Muscle of leg (tissue), 11 donors: ENCODE measurements around the gene APAF1. TPM values are rescaled to one million over a fixed set of nuclear protein-coding genes. Genes with fewer than 3 reads are reported as not detected.

Experiments used
- DNase-seq: peaks from one replicate; pipeline ENCODE4 v3.0.0; 2013
- H3K27ac ChIP-seq: one replicate; pipeline ENCODE4 v1.5.1; 2013; ENCODE audit warnings: mild to moderate bottlenecking, low read length, control low read depth
- H3K27me3 ChIP-seq: one replicate; pipeline ENCODE4 v1.6.1; 2013; ENCODE audit warnings: low read length; ENCODE audit not compliant: control insufficient read depth, insufficient read depth
- H3K36me3 ChIP-seq: one replicate; pipeline ENCODE4 v1.6.1; 2013; ENCODE audit warnings: low read length; ENCODE audit not compliant: control insufficient read depth, insufficient read depth
- H3K4me1 ChIP-seq: one replicate; pipeline ENCODE4 v1.6.1; 2013; ENCODE audit warnings: low read length; ENCODE audit not compliant: control insufficient read depth, insufficient read depth
- H3K4me3 ChIP-seq: one replicate; pipeline ENCODE4 v1.5.1; 2013; ENCODE audit warnings: low read length, control low read depth
- H3K9me3 ChIP-seq: replicated peaks from 2 replicates; pipeline ENCODE4 v1.6.1; 2013; ENCODE audit warnings: low read depth, low read length; ENCODE audit not compliant: control insufficient read depth
- WGBS: methylation state at CpG from one replicate; pipeline ENCODE4 v1.1.5; 2013; ENCODE audit warnings: missing lambda C conversion rate; ENCODE audit not compliant: insufficient coverage; 5-methylcytosine and 5-hydroxymethylcytosine counted together
- polyA plus RNA-seq, 8 donors: library from polyadenylated mRNA; unstranded; fragments of 120-200 nt; gene quantifications; one replicate each; pipeline versions ENCODE4 v1.2.1 to v1.2.3, GENCODE V29; 2013; ENCODE audit warnings: inconsistent platforms in 1 of 8, low replicate concordance in 1 of 8; ENCODE audit not compliant: insufficient read length in 8 of 8, insufficient read depth in 1 of 8
- total RNA-seq: library from RNA; stranded (reverse); fragments of 120-200 nt; gene quantifications from one replicate; pipeline ENCODE4 v1.2.4, GENCODE V29; 2013

Gene APAF1
- total and polyA plus RNA-seq, 9 donors = 22.0 to 35.2 (median 27.9) TPM

DNA sequence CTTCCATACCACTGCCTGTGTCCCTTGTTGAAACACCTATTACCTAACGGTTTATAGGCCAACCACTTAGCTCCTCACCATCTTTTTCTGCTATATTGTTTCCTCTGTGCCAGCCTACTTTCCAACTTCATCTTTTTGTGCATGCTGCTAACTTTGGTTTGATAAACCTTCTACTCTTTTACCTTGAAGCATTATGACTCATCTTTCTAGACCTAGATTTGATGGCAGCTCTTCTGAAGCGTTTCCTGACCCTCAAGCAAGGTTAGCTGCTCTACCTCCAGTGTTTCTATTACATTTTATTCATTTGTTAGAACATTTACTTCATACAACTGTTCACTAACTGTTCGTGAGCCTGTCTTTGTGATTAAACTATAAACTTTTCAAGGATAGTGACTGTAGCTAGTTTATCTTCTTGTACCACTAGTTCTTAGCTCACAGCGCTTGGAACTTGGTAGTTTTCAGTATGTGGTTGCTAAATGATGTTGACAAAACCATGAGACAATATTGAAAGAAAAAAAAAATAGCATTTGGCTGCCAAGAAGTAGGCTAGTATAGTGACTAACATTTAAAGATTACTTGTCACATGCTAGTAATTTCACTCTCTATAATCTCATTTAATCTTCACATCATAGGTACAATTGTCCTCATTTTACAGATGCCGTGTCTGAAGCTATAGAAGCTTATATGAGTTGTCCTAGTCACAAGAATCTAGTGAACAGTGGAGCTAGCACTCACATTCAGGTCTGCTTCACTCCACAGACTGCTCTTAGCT, 79.5 kb downstream of the APAF1 start:
- DNase-seq = no peak
- Histone ChIP-seq H3K36me3 (peaks cover 45% of the 10 kb centered on the region), H3K9me3 (no peaks in the 10 kb centered on the region), H3K4me3 (no peak overlapping the region), H3K4me1 (no peaks in the 10 kb centered on the region), H3K27ac (no peak overlapping the region), H3K27me3 (no peaks in the 10 kb centered on the region)
- 80% methylated on average over 1 of the region's 5 CpGs for WGBS

DNA sequence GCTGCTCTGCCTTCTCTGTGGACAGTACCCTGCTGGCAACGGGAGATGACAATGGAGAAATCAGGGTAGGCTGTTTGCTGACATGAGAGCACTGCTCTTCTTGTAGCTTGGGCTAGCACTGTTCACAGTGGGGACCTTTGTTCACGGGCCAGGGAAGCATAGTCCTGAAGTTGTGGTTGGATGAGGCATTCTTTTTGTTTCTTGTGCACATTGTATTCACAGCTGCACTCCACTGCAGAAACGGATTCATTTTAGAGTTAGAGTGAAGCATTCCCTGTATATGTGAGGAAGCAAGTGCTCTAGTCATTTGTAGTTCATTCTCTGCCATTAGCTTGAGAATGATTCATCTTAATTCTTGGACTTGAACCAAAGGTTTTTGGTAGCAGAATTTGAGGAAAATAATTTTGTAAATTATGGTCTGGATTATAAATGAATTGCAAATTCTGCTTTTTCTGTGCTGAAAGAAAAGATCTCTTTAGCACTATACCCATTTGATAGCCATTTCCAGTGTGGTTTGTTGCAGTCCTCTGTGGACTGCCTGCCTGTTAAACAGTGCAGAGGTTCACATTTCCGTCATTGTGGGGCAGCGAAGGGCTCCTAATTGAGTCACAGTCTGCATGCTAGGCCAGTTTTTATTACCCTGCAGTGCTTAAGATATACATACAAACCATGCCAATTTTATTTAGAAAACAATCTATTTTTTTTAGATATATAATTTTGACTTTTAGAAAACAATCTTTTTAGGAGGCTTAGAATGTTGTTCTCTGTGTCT, 80.6 kb downstream of the APAF1 start:
- no peaks in the 10 kb centered on the region for H3K27me3 ChIP-seq
- DNase-seq = peak; percentile 65

DNA sequence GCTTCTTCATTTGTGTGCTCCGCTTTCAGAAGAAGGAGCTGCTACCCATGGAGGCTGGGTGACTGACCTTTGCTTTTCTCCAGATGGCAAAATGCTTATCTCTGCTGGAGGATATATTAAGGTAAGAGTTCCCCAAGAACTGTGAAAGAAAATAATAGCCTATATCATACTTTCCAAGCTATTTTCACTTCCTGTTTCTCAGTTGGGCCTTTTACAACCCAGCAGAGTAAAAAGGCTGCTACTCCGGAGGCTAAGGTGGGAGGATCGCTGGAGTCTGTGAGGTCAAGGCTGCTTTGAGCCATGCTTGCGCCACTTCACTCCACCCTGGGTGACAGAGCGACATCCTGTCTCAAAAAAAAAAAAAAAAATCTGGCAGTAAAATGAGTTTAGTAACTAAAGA, 82.1 kb downstream of the APAF1 start:
- no peak overlapping the region for H3K27ac ChIP-seq
- 80% methylated on average over 1 of the region's 5 CpGs for WGBS

More for the DNA sequence above, 80.6 kb downstream of the APAF1 start:
- Histone ChIP-seq H3K4me1 (no peaks in the 10 kb centered on the region), H3K9me3 (no peaks in the 10 kb centered on the region), H3K4me3 (no peak overlapping the region), H3K36me3 (peaks cover 45% of the 10 kb centered on the region), H3K27ac (no peak overlapping the region)
- WGBS = 28% methylated on average over 3 of the region's 5 CpGs

DNA sequence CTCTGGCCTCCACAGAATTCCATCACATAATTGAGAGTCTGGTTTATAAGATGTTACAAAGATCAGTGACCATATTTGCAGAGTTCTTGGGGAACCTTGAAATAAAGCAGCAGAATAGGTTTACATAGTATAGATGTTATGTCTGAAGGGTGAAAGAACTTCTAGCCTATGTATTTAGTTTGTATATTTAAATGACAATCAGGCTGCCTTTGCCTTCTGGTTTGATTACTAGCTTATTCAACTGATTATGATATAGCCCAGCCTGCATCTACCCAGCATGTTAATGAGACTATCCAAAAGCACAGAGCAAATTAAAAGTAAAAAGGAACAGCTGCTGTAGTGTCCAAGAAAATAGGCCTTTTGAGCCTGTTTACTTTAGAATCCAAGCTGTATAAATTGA, 85.3 kb downstream of the APAF1 start:
- H3K27ac ChIP-seq = no peak overlapping the region
- H3K4me1 ChIP-seq = no peaks in the 10 kb centered on the region
- H3K27me3 ChIP-seq = no peaks in the 10 kb centered on the region
- DNase-seq = no peak
- H3K9me3 ChIP-seq = no peaks in the 10 kb centered on the region
- peaks cover 30% of the 10 kb centered on the region for H3K36me3 ChIP-seq
- H3K4me3 ChIP-seq = no peak overlapping the region

More for the DNA sequence above, 82.1 kb downstream of the APAF1 start:
- H3K36me3 ChIP-seq = peaks cover 44% of the 10 kb centered on the region
- DNase-seq = no peak
- no peaks in the 10 kb centered on the region for H3K9me3 ChIP-seq
- no peak overlapping the region for H3K4me3 ChIP-seq
- no peaks in the 10 kb centered on the region for H3K4me1 ChIP-seq
- no peaks in the 10 kb centered on the region for H3K27me3 ChIP-seq

DNA sequence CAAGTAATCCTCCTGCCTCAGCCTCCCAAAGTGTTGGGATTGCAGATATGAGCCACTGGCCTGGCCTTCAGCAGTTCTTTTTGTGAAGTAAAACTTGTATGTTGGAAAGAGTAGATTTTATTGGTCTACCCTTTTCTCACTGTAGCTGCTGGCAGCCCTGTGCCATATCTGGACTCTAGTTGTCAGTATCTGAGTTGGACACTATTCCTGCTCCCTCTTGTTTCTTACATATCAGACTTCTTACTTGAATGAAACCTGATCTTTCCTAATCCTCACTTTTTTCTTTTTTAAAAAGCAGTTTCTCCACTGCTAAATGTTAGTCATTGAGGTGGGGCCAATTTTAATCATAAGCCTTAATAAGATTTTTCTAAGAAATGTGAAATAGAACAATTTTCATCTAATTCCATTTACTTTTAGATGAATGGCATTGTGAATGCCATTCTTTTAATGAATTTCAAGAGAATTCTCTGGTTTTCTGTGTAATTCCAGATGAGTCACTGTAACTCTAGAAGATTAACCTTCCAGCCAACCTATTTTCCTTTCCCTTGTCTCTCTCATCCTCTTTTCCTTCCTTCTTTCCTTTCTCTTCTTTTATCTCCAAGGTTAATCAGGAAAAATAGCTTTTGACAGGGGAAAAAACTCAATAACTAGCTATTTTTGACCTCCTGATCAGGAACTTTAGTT, 88.7 kb downstream of the APAF1 start:
- H3K36me3 ChIP-seq = peaks cover 21% of the 10 kb centered on the region
- no peaks in the 10 kb centered on the region for H3K4me1 ChIP-seq
- no peaks in the 10 kb centered on the region for H3K27me3 ChIP-seq
- no peaks in the 10 kb centered on the region for H3K9me3 ChIP-seq
- DNase-seq = no peak
- no peak overlapping the region for H3K4me3 ChIP-seq
- no peak overlapping the region for H3K27ac ChIP-seq

DNA sequence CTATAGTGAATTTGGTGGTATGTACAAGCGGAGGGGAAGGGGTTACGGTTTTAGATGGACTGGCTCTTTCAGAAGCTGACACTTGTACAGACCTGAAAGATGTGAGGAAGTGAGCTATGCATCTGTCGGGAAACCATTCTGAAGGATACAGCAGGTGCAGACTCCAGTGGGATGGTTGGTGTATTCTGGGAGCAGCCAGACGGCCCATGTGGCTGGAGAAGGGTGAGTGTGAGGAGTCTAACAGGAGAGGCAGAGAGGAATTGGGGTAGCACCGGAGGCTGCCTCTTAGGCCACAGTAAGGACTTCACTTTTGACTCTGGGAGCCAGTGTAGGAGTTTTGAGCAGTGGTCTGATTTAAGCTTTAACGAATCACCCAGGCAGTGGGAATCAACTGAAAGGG, 90.7 kb downstream of the APAF1 start:
- Histone ChIP-seq H3K9me3 (peaks cover 2% of the 10 kb centered on the region), H3K4me1 (no peaks in the 10 kb centered on the region), H3K27me3 (no peaks in the 10 kb centered on the region), H3K27ac (no peak overlapping the region), H3K4me3 (no peak overlapping the region), H3K36me3 (peaks cover 15% of the 10 kb centered on the region)
- 86% methylated on average over 6 of the region's 6 CpGs for whole genome bisulfite sequencing
- DNase-seq = no peak

DNA sequence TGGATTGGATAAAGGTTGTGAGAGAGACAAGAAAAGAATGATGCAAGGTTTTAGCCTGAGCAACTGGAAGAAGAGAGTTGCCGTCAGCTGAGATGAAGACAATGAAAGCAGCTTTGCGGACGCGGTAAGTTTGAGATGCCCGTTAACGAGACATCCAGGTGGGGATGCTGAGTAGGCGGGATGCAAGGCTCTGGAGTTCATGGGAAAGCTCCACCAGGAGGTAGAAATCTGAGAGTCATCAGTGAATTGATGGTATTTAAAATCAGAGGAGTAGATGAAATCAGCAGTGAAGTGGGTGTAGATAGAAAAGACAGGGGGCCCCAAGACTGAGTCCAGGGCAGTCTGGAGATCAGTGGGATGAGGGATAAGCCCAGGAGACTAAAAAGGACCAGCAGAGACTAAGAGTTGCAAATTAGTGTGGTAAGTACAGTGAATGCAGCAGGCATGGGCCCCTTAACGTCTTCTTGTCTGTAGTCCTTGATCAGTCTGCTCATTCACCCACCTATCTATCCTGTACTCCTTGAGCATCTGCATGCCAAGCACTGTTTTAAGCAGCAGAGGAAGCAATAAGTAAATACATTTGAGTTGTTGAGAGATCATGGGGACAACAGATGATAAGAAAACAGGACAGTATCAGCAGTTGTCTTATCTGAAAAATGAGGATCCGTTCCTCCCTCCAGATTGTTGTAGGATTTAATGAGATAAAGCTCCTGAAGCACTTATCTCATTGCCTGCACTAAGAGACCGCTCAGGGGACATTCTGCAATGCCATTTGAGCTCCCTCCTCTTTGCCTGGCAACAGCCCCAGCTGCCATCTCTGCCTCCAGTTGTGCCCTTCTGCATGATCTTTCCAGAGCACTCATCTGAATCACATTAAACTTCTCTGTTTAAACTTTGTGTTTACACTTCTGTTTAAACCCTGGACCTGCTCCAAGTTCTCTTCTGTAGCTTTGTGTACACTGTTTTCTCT, 91.5 kb downstream of the APAF1 start:
- peaks cover 2% of the 10 kb centered on the region for H3K9me3 ChIP-seq
- DNase-seq = no peak
- H3K27ac ChIP-seq = no peak overlapping the region
- H3K4me3 ChIP-seq = no peak overlapping the region
- H3K27me3 ChIP-seq = no peaks in the 10 kb centered on the region
- peaks cover 2% of the 10 kb centered on the region for H3K4me1 ChIP-seq
- peaks cover 15% of the 10 kb centered on the region for H3K36me3 ChIP-seq
- WGBS = 91% methylated on average over 8 of the region's 10 CpGs

DNA sequence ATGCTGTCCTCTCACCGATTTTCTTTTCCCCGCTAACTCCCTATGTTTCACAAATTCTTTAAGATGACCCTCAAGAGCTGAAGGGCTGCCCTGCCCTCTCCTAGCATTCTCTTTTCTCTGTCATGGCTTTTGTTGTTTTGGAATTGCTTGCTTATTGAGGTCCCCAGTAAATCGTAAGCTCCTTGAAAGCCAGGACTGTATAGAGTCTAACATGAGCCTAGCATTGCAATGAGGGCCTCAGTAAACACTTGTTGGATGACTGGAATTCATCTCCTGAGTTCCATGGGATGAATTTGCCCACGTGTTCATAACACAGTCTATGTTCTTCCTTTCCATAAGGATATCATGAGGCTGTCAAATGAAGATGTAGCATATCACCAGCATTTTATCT, 92.2 kb downstream of the APAF1 start:
- Histone ChIP-seq H3K4me3 (no peak overlapping the region), H3K27me3 (no peaks in the 10 kb centered on the region), H3K9me3 (peaks cover 2% of the 10 kb centered on the region), H3K27ac (no peak overlapping the region), H3K36me3 (peaks cover 9% of the 10 kb centered on the region), H3K4me1 (peaks cover 2% of the 10 kb centered on the region)
- DNase-seq = no peak
- 80% methylated on average over 1 of the region's 4 CpGs for WGBS

DNA sequence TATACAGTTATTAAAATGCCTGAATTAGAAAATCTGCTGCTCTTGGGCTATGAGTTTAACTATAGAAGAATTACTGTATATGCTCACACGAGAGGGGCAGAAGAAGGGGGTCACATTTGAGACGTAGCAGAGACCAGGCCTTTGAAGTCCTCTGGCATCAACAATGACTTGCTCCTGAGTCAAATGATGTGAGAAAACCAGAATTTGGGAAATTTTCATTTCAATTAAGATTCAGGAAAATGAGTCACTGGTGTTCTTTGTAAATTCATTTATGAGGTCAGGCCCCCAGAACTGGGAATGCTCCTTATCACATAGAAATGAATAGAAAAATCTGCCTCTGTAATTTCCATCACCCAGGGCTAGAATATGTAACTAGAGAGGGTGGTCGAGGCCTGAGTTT, 92.9 kb downstream of the APAF1 start:
- DNase-seq = no peak
- Histone ChIP-seq H3K9me3 (peaks cover 2% of the 10 kb centered on the region), H3K4me1 (peaks cover 2% of the 10 kb centered on the region), H3K27ac (no peak overlapping the region), H3K27me3 (no peaks in the 10 kb centered on the region), H3K36me3 (peaks cover 9% of the 10 kb centered on the region), H3K4me3 (no peak overlapping the region)
- 70% methylated on average over 2 of the region's 3 CpGs for WGBS
